ENCODE measurements around the gene CETN2. TPM values are rescaled to one million over a fixed set of nuclear protein-coding genes. Genes with fewer than 3 reads are reported as not detected.

The CETN2 gene
- total RNA-seq, 1 experiment from 2014 or later: 63.3 TPM

DNA sequence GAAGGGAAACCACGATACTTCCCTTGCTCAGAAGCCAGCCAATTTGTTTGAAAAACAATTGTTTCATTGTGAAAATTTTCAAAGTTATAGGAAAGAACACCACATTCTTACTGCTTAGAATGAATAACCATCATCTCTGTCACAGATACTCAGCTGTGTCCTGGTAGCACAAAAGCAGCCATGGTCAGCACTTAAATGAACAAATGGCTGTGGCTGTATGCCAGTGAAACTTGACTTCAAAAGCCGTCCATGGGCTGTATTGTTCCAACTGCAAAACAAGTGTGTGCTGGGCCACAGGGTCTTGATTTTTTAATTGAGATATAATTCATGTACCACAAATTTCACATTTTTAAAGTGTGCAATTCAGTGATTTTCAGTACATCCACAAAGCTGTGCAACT is 19.9 kb upstream of the CETN2 start:
- DNase-seq (ENCODE audit: low read depth, low spot score) (no peak), ATAC-seq (no peak)
- no peaks in the 10 kb centered on the region for H3K4me1 ChIP-seq (ENCODE audit: control insufficient read depth, insufficient read depth, low read length)
- CTCF ChIA-PET: interaction anchor here (0.6 kb wide), 1 partner anchor 238 kb away, joined by 4 read pairs; no protein-coding TSS in a partner anchor
- intact Hi-C loops (cut with micrococcal nuclease; ENCODE audit: unreplicated experiment) (no loop called here), in situ Hi-C loops (cut with HindIII; ENCODE audit: low pct_unique_long_range_greater_than_20kb, low sequenced_read_pairs) (no loop called here)
- POLR2A ChIA-PET: no interaction called here
- H3K9me3 ChIP-seq (ENCODE audit: control insufficient read depth, insufficient read depth, low read depth, low read length): no peaks in the 10 kb centered on the region
- no peak overlapping the region for H3K27ac ChIP-seq (ENCODE audit: low read length)
- TF ChIP-seq POLR2AphosphoS5 (IDR thresholded peaks at IDR 0.05; ENCODE audit: low read depth, low read length) (no peak), TCF7L2 (IDR thresholded peaks at IDR 0.05; ENCODE audit: low read depth, low read length) (no peak), SIN3A (IDR thresholded peaks at IDR 0.05; ENCODE audit: borderline replicate concordance, insufficient read depth, low read depth, low read length) (no peak), CTCF (IDR thresholded peaks at IDR 0.05) (no peak)
- TF ChIP-seq, protein P1, sequence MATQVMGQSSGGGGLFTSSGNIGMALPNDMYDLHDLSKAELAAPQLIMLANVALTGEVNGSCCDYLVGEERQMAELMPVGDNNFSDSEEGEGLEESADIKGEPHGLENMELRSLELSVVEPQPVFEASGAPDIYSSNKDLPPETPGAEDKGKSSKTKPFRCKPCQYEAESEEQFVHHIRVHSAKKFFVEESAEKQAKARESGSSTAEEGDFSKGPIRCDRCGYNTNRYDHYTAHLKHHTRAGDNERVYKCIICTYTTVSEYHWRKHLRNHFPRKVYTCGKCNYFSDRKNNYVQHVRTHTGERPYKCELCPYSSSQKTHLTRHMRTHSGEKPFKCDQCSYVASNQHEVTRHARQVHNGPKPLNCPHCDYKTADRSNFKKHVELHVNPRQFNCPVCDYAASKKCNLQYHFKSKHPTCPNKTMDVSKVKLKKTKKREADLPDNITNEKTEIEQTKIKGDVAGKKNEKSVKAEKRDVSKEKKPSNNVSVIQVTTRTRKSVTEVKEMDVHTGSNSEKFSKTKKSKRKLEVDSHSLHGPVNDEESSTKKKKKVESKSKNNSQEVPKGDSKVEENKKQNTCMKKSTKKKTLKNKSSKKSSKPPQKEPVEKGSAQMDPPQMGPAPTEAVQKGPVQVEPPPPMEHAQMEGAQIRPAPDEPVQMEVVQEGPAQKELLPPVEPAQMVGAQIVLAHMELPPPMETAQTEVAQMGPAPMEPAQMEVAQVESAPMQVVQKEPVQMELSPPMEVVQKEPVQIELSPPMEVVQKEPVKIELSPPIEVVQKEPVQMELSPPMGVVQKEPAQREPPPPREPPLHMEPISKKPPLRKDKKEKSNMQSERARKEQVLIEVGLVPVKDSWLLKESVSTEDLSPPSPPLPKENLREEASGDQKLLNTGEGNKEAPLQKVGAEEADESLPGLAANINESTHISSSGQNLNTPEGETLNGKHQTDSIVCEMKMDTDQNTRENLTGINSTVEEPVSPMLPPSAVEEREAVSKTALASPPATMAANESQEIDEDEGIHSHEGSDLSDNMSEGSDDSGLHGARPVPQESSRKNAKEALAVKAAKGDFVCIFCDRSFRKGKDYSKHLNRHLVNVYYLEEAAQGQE (IDR thresholded peaks at IDR 0.05; ENCODE audit: insufficient read depth in 1 of 2, low read depth in 2 of 2, low read length in 1 of 2): no peak
- no peak overlapping the region for H3K4me3 ChIP-seq (ENCODE audit: low read depth in 2 of 2, low read length in 2 of 2)
- H3K27me3 ChIP-seq (ENCODE audit: control insufficient read depth, insufficient read depth, low read length): no peaks in the 10 kb centered on the region
- H3K36me3 ChIP-seq (ENCODE audit: control insufficient read depth, insufficient read depth, low read length): no peaks in the 10 kb centered on the region; the same call in 1 of the 2 replicates
- BruUV-seq (replicated peaks): no TSS peak

DNA sequence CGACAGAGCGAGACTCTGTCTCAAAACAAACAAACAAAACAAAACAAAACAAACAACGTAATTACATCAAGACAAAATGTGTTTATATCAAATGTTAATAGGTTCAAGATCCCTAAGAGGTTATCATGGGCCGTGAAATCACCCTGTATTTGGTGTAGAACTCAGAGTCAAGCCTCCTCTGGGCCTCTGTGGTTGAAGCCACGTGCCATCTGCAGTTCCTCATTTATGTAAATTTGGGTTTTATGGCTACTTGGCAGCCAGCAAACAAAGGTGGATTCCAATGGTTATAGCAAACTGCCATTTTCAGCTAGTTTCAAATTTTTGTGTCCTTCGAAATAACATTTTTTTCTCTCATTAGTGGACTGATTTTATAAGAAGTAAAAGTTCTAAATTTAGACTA is 16.7 kb upstream of the CETN2 start:
- CTCF ChIA-PET: no interaction called here
- in situ Hi-C loops (cut with HindIII; ENCODE audit: low pct_unique_long_range_greater_than_20kb, low sequenced_read_pairs): no loop called here

More for the DNA sequence above, 16.7 kb upstream of the CETN2 start:
- POLR2A ChIA-PET: no interaction called here
- ATAC-seq (no peak), DNase-seq (ENCODE audit: low read depth, low spot score) (no peak)
- BruUV-seq (replicated peaks): no TSS peak
- no peaks in the 10 kb centered on the region; the same call in 1 of the 2 replicates for H3K36me3 ChIP-seq (ENCODE audit: control insufficient read depth, insufficient read depth, low read length)
- no peaks in the 10 kb centered on the region for H3K27me3 ChIP-seq (ENCODE audit: control insufficient read depth, insufficient read depth, low read length)
- H3K4me1 ChIP-seq (ENCODE audit: control insufficient read depth, insufficient read depth, low read length): no peaks in the 10 kb centered on the region
- no peak overlapping the region for H3K4me3 ChIP-seq (ENCODE audit: low read depth in 2 of 2, low read length in 2 of 2)
- H3K27ac ChIP-seq (ENCODE audit: low read length): no peak overlapping the region
- intact Hi-C loops (cut with micrococcal nuclease; ENCODE audit: unreplicated experiment): no loop called here
- no peak for TF ChIP-seq CTCF (IDR thresholded peaks at IDR 0.05)
- no peak for TF ChIP-seq POLR2AphosphoS5 (IDR thresholded peaks at IDR 0.05; ENCODE audit: low read depth, low read length)
- TF ChIP-seq, protein P1 (IDR thresholded peaks at IDR 0.05; ENCODE audit: insufficient read depth in 1 of 2, low read depth in 2 of 2, low read length in 1 of 2): no peak
- no peak for TF ChIP-seq SIN3A (IDR thresholded peaks at IDR 0.05; ENCODE audit: borderline replicate concordance, insufficient read depth, low read depth, low read length)
- no peak for TF ChIP-seq TCF7L2 (IDR thresholded peaks at IDR 0.05; ENCODE audit: low read depth, low read length)
- H3K9me3 ChIP-seq (ENCODE audit: control insufficient read depth, insufficient read depth, low read depth, low read length): no peaks in the 10 kb centered on the region

Data from Panc1 (cell line).